Kidney capillary endothelial cell (primary cell): ENCODE data around the gene DAPK1.
"Not testable (repeated sequence)": the region's sequence is repeated elsewhere in the genome, so short reads cannot be mapped to it uniquely, and the experiment has no call there.

ENCODE experiments used
- DNase-seq: peaks from one replicate; pipeline ENCODE4 v3.0.0-alpha.2; 2018; ENCODE audit warnings: low spot score

The DAPK1 gene

GRCh38 chr9:87742813-87743428 is 245.3 kb downstream of the DAPK1 start:
- no peak for DNase-seq

- DNase-seq: not testable (repeated sequence)
Measured at GRCh38 chr9:87744247-87744646, 246.6 kb downstream of the DAPK1 start.

- no peak for DNase-seq
Measured at GRCh38 chr9:87746186-87746585, 248.5 kb downstream of the DAPK1 start.

- DNase-seq: peak; percentile 10
Measured at GRCh38 chr9:87748881-87749280, 251.2 kb downstream of the DAPK1 start.

- peak; percentile 36 for DNase-seq
Measured at GRCh38 chr9:87749335-87750035, 251.8 kb downstream of the DAPK1 start.

GRCh38 chr9:87750726-87751125 is 253.1 kb downstream of the DAPK1 start:
- DNase-seq: no peak

- DNase-seq: no peak
Measured at GRCh38 chr9:87751423-87751822, 253.8 kb downstream of the DAPK1 start.

GRCh38 chr9:87751868-87752267 is 254.2 kb downstream of the DAPK1 start:
- DNase-seq: no peak

- DNase-seq: no peak
Measured at GRCh38 chr9:87753313-87753712, 255.6 kb downstream of the DAPK1 start.
